Stimulated activated CD4-positive, alpha-beta T cell treated with anti-CD3 and anti-CD28 coated beads, Interleukin-4, amount 100 ng/mL, for 1 hour (primary cell): ENCODE measurements around the gene EPHB3.

Source experiments
- DNase-seq: peaks from one replicate; pipeline ENCODE4 v3.0.0-alpha.2; 2020

Gene EPHB3

GRCh38 chr3:184561061-184561912 is at the start of gene EPHB3:
TSS of gene EPHB3 (plus strand) at chr3:184561785. CDS start at chr3:184562236, 451 bp downstream.
- peak; percentile 90 for DNase-seq

DNA sequence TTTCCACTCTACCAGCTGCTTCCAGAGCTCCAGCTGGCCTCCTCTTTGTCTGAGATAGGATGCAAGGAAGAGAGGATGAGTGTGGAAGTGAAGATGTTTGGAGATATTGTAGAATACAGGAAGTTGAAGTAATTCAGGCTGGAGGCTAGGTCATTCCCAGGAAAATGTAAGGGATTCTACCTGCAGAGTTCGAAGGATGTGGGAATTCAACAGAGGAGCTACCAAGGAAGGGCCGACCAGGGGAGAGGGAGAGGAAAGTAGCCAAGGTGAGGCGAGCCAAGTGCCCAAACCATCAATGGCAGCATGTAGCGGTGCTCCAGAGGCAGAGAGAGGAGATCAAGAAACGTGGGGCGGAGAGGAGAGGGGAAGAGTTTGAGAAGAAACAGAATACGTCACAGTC is 49.0 kb upstream of the EPHB3 start:
- no peak for DNase-seq

GRCh38 chr3:184513276-184514170 is 48.1 kb upstream of the EPHB3 start:
- DNase-seq = peak; percentile 85

DNA sequence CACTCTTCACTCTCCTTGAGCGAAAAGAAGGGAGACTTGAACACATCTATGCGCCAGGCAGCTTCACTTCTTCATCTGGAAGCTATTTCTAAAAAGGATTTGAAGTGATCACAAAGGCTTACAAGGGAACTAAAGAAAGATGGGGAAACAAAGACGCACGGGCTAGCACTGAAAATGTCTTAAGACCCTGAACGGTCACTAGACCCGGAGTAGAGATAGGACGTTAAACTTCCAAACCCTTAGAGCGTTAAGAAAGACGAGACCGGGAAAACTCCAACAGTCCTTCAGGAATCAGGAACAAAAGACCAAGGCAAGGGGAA is 47.5 kb upstream of the EPHB3 start:
- no peak for DNase-seq

DNA sequence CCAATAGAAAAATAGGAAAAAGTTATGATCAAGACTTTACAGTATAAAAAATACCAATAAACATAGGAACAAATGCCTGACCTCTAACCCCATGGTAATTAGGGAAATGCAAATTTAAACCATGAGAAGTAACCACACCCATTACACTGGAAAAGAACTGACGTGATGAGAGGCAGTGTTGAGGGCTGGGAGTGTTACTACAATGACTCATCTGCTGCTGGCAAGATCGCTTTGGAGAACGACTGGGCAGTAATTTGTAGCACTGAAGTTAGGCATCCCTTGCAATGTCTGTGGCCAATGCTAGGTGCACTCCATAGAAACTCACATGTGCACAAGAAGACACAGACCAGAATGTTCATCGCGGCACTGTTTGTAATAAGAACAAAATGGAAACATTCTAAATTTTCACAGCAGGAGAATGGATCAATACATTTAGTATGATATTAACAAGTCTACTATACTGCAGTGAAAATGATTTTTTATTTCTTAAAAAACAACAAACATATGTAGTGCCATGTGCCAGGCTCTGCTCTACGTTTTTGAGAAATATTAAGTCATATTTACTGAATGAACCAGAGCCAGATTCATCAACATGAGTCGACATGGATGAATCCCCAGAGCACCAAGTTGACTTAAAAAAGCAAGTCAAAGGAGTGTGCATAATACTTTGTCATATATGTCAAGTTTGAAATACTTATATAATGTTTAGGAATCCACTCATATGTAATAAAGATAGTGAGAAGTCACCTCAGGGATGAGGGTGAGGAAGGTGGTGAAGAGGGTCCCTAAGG is 37.6 kb upstream of the EPHB3 start:
- no peak for DNase-seq

DNA sequence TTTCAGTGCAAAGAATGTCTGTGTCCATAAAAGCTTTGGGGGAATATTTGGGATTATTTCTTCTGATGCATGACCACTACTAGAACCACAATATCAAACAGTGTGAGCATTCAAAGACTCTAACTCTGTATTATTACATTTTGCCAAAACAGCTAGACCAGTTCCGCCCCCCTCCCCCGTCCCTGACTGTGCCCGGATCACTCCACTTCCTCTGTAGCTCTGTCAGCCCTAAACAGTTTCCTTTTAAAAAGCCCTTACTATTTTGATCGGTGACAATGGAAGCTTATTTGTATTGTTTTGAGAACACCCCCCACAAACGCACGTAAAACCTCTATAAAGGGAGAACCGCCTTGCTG is 36.6 kb upstream of the EPHB3 start:
- DNase-seq = no peak

DNA sequence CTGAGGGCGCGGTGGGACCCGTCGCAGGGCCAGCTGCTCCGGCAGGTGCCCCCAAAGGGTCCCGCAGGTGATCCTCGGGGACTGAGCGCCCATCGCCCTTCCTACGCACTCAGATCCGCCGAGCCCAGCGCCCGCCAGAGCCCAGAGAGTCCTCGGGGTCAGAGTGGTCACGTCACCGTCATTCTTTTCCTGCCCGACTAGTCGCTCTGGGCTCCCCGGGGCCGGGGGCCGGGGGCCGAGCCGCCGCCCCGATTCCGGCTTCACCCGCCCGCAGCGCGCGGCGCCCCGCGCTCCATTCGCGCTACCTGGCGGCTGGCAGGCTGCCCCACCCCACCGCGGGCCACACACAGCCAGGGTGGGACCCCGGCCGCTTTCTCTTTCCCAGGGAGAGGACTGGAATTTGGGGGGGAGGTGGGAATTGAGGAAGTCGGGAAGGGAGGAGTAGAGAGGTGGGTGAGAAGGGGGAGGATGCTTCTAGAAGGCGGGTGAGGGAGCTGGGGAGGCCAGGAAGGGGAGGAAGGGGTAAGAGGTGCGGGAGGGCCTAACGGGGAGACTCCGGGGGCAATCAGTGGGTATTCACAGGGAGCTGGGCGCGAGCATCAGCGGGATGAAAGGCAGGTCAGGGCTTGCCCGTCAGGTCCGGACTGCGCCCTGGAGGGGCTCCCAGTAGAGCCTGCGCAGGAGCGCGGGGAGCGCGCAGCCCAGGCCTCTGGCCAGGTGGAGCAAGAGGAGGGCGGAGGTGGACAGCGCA is 36.1 kb upstream of the EPHB3 start:
- no peak for DNase-seq

DNA sequence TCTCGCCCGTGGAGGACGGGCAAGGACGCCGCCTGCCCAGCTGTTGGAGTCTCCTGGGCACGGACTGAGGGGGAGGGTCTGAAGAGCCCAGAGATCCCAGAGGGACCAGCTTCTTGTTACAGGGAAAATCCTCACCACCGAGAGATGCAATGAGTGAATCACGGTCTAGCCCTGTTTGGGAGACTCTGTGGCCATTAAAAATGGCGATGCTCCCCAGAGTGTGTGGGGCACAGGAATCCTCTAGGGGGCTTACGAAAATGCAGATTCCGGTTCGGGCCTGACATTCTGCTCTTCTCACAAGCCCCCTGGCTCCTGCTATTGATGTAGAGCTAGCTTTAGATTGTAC is 35.5 kb upstream of the EPHB3 start:
- no peak for DNase-seq

DNA sequence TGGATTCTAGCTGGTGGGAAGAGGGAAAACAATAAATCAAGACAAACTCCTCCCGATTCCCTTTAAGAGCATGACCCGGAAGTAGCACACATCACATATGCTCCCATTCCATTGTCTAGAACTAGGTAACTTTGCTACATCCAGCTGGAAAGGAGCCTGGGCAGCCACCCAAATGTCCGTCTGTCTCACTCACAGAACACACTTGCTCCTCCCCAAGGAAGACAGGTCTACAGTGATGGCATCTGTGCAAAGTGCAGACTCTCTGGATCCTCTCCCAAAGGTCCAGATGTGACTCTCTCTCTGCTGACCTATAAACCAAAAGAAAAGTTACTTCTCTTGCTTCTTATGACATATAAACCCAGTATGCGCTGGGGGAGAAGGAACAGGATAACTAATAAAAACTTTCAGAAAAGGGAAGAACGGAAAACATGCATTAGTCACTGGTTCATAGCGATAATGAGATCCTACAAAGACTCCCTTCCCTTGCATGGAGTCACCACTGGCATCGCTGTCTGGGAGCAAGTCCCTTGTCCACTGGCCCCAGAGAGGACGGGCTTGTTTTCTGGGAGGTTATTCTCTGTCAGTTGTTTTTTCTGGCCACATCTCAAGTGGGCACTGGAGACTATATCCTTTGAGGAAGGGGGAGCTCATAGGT is 29.8 kb upstream of the EPHB3 start:
- no peak for DNase-seq

- DNase-seq = no peak
These were observed 28.4 kb upstream of the EPHB3 start for GRCh38 chr3:184532940-184533732.

DNA sequence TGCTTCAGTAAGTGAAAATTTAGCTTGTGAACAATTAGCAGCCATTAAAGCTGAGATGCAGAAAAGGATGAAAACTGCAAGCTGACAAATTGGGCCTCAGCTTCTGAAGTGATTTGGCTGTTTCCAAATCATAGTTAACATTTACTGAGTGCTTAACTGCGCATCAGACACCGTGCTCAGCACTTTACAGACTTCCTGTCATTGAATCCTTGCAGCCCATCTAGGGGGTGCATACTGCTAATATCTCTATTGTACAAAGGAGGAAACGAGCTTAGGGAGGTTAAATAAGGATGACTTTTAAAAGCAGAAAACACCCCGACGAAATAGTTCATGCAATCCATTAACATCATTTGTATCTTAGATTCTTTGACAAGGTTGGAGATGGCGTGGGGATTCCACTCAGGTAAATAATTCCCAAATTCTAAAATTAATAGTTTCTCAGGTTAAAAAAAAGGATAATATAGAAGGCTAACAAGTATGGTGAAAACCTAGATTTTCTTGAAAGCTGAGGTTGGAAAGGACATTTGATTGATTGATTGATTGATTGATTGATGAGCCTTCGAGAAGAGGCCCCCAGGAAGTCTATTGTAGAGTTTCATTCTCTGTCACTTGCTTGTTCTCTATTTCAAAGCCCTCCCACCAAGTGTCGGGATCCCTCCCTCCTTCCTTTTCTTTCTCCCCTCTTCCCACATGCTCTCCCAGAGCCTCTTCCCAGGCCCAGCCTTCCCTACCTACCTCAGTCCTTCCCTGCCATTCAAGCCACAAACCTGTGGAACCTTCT is 23.5 kb upstream of the EPHB3 start:
- DNase-seq = no peak

- DNase-seq = no peak
These were observed 22.7 kb upstream of the EPHB3 start for GRCh38 chr3:184538666-184539431.

DNA sequence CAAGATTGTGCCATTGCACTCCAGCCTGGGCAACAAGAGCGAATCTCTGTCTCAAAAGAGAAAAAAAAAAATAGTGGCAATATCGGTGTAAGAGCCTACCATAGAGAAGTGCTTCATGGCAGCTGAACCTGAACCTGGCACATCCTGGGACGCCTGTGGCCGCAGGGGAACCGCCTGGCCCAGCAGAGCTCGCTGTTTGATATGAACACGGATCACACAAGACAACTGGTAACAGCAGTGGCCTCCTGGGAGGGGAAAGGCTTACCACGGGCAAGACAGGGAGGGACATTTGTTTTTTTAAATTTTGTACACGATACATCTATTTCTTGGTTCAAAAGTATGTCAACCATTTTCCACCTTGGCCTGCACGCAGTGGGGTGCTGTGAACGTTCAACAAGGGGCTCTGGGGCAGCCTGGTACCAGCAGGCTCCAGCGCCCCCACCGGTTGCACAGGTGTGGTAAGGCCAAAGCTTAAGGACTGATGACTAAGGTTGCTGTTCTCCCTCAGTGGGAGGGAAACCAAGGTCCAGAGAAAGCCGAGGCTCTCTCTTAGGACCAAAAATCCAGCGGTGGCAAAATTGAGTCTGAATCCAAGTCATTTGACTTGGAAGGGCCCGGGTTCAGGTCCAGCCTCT is 21.7 kb upstream of the EPHB3 start:
- DNase-seq = no peak

- peak; percentile 78 for DNase-seq
These were observed 20.6 kb upstream of the EPHB3 start for GRCh38 chr3:184540777-184541681.

GRCh38 chr3:184541886-184542562 is 19.6 kb upstream of the EPHB3 start:
- DNase-seq = no peak

- no peak for DNase-seq
These were observed 19.0 kb upstream of the EPHB3 start for GRCh38 chr3:184542577-184542976.

- DNase-seq = no peak
These were observed 18.3 kb upstream of the EPHB3 start for GRCh38 chr3:184543256-184543655.
